Raji (cell line): ENCODE data around the gene PTPRT.

Source experiments
- POLR2A ChIP-seq: IDR thresholded peaks from 2 replicates; pipeline ENCODE4 v1.6.1; 2011; ENCODE audit warnings: low read depth, low read length, control low read depth; ENCODE audit not compliant: insufficient read depth

PTPRT gene

DNA sequence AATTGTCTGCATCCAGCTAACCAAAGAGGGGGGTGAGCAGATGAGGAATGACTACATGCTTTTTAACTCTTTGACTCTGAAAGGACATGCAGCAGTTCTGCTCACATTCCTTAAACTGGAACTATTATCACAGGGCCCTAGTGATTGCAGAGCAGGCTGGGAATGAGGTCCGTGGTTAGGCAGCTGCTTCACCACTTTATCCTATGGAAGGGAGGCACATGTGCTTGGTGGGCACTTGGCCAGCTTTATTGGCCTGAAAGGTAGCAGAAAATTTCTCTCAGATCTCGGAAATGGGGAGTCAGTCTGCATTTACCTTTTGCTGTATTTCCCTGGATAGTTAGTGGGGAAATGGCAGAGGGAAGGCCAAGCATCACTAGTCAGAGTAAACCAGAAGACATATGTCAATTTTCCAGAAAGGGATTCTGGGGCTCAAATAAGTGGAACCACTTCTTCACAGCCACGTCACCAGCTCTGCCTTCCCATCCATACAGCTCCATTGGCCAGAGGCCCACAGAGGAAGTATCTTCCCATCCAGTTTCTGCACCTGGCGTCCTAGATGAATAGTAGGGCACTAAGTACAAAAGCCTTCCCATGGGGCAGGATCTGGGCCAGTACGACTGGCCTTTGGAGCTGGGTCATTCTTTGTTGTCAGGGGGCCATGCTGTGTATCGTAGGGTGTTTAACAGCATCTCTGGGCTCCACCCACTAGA, 444.8 kb downstream of the PTPRT start:
- no peak for TF ChIP-seq POLR2A

DNA sequence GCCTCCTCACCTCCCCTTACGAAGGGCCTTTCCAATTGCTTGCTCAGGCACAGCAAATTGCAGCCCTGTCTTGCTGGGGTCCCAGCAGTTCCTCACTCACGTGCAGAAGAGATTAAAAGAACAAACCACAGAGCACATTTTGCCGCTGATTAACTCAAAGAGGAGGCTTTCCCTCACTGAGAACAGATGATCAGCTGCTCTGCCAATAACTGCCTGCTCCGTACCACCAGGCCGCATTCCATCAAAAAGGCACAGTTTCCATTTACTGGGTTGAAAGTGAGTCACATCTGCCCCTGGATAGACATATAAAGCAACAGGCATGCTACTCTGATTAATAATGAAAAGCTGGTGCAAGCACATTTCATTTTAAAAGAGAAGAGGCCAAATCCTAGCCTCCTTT, 446.8 kb downstream of the PTPRT start:
- no peak for TF ChIP-seq POLR2A

DNA sequence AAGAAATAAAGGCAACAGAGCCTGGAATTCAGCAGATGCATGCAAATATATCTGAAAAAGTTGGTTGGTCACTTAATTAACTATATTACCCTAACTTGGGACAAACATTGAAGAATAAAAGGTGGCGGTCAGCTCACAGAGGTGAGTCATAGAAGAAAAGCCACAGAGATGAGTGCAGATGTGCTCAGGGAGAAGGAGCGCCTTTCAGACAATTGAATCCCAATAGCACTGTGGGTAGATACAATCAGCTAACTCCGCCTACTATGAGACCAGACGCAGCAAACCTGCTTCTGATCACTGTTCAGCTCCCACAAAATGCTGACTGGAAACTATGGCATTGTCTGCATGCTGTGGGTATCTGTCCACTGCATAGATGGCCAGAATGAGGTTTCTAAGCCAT, 447.8 kb downstream of the PTPRT start:
- no peak for TF ChIP-seq POLR2A

DNA sequence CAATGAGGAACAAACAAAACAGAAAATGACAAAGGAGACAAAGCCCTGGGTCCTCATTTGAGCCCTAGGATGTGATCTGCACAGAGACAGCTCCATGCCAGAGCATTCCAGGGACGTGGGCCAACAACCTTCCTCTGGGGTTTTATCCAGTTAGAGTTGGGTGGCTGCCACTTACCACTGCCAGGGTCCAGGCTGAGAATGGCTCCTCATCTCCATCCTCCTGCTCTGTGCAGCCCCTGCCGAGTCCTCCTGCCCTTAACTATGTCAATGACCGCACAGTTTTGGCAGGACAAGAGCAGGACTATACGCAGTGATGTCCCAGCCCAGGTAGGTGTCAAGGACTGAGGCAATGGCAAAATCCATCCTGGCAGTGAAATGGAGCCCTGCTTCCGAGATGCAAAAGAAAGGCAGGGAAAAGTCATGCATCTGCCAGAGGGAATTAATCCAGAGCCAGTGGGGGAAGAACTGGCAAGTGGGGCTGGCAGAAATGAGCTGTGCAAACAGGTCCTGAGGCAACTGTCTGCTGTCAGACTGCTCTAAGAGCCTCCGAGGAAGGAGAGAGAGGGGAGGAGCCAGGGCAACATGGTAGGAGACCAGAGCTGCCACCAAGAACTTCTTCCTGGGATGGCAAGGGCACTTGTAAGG, 449.4 kb downstream of the PTPRT start:
- TF ChIP-seq POLR2A = no peak

DNA sequence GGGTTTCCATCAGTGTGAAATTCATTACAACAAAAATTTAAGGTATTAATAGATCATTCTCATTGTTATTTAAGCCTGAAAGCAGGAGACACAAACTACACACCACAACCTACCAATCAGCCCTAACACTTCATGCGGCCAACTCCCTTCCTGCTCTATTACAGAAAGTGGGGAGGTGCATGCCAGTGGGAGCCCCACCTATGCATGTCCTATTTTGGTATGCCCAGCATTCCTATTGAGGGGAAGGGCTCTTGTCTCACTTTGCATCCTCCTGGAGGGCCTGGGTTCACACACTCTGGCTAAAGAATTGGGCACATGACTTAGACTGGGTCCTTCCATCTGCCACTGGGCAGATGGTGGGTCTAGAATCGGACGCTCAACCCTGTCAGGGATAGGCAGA, 450.0 kb downstream of the PTPRT start:
- no peak for TF ChIP-seq POLR2A

DNA sequence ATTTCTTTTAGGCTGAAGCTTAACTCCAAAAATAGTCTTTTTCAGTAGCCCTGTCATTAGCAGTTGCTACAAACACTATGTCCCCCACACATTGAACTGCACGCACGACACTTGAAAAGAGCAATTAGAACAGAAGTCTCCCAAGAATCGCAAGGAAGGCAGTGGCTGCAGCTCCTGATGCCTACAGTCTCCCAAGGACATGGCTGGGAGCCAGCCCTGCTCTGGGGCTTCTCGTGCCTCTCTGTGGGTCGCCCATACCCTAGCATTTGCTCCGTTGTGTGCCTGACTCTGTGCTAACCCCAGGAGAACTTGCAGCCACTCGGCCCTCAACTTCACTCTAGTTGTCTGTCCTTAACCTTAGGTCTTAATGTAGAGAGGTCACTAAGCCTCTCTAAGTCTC, 454.2 kb downstream of the PTPRT start:
- TF ChIP-seq POLR2A = no peak

DNA sequence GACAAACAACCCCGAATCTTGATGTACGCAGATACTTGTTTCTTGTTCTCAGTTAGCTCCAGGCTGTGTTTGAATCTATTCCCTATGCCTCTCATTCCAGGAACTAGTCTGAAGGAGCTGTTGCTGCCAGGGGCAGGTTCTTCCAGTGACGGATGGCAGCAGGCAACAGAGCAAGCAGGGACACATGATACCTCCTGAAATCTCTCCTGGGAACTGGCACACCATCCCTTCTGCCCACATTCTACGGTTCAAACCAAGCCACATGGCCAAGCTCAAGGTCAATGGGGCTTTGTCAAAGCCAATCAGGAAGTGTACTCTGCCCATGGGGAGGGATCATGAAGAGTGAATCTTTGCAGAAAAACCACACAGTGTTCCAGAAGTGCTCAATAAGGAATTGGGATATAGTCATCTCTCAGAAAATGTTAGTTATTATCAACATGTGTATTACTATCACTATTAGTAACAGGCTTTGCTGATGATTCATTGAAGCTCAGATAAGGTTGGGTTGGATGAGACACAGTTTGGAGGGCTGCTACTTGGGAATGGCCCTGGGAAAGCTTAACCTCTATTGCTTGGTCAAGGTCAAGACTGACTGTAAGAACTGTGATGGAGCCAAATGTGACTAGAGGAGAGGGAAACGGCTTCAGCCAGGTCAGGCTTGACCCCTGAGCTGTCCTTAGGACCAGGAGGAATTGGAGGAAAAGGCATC, 454.9 kb downstream of the PTPRT start:
- no peak for TF ChIP-seq POLR2A

DNA sequence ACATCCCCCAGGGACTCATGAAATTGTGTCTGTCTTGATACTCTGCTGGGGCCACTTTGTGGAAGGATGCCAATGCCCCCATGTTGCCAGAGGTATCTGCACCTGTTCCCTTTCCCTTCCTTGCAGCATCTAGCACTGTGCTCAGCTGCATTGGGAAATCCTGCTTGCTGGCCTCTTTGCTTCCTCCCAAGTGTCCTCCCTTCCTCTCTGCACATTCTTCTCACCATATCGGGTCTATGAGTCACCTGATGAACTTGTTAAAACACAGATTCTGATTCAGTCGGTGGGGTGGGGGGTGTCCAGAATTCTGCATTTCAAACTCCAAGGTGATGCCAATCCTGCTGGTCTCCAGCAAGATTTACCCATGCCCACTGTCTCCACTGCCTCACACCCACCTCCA, 467.8 kb downstream of the PTPRT start:
- TF ChIP-seq POLR2A = no peak

DNA sequence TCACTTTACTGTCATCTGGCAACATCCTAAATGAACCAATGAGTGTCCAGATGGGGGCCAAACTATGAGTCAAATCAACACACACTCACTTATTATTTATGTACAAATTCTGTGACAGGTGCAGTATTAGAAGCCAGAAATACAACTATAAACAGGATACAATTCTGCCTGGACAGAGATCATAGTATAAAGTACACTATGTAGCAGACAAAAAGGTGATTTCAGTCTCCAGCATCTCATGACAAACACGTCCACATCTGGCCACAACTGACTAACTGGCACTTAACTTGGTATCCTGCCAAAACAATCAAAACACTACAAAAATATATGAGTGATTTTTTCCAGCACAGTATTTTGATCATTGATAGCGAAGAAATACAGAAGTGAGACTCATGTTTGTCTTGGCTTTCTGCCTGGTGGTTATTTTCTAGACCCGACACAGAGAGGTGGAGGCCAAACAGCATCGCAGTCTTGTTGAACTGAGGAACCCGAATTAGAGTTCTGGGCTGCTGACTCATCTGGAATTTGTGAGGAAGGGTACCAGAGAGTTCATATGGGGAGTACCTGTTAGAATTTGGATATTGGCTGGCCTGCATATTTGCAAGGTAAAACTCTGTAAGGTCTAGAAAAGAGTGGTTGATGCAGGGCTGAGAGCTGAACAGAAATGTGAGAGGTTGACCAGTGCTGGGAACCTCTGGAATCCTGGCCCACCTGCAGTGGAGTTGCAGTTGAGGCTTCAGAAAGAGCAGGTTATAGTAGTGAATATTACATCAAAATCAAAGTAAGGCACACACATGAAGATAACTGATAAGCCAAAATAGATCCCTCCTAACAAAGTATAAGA, 475.2 kb downstream of the PTPRT start:
- TF ChIP-seq POLR2A = 0 out of 2 replicates have a peak, but pooled peaks have one; percentile 19

DNA sequence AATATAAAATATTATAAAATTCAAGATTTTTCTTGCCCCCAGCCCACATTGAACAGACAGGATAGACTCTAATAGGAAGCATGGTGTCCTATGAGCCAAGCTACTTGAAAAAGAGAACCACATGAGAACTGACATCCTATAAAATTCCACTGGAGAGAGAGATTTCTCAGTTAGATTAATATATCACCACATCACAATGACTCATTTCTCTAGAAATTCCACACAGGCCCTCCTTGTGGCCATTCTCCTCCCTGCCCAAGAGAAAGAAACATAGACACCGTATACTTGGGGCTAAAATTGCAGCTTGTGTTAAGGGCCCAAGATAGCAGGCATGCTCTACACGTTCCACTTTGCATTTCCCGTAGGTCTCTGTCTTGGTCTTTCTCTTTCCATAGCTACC, 481.4 kb downstream of the PTPRT start:
- no peak for TF ChIP-seq POLR2A

DNA sequence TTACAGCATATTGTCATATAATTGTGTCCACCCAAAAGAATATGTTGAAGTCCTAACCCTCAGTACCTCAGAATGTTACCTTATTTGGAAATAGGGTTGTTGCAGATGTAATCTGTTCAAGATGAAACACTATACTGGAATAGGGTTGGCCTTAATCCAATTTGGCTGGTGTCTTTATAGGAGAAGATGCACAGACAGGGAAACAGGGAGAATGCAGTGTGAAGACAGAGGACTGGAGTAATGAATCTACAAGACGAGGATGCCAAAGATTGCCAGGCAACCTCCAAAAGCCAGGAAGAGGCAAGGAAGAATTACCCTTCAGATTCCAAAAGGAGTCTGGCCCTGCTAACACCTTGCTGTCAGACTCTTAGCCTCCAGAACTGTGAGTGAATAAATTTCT, 482.9 kb downstream of the PTPRT start:
- TF ChIP-seq POLR2A = no peak

DNA sequence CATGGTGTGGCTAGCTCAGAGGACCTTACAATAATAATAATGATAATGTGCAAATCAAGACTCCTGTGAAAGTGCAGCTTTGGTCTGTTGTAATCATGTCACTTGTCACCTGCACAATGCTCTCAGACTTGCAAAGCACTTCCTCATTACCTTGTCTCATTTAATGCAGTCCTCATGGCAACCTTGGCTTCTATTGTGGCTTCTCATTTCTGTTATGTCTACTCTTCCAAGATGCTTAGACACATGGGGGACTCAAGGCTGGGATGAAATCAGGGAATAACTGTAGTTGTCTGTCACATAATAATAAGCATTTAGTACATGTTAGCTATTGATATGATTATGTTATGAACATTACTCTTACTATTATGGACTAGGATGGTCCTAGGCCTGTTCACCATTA, 484.2 kb downstream of the PTPRT start:
- no peak for TF ChIP-seq POLR2A

DNA sequence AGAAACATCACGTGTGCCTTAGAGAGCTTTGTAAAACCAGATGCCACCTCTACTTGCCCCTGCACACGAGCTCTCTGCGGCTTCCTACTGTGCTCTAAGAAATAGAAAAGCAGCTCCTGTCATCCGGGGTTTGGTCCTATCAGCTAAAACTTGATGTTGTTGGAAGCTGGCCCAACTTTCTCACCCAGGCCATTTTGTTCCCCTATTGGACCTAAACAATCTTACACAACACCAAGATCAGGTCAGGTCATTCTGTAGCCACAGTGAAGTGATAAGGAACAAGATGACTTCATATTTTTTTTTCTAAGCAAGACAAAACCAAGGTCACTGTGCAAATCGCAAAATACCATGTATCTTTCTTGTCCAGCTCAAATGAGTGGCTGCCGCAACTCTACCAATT, 486.0 kb downstream of the PTPRT start:
- no peak for TF ChIP-seq POLR2A

DNA sequence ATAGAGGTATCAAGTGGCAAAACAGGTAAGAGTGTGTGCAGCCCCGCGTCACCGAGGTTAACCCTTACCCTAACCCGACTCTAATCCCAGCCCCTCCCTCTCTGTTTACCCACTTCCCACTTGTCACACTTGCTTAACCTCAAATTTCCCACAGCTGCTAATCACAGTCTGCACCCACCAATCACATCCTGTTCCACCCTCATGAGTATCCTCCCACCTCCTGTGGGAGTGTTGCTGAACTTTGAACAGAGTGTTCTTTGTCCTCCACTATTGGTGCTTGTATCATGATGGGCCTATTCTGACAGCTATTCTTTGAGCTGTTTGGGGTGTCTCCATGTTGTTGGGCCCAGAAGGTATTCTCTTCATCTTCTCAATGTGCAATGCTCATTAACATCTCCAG, 487.8 kb downstream of the PTPRT start:
- TF ChIP-seq POLR2A = no peak

DNA sequence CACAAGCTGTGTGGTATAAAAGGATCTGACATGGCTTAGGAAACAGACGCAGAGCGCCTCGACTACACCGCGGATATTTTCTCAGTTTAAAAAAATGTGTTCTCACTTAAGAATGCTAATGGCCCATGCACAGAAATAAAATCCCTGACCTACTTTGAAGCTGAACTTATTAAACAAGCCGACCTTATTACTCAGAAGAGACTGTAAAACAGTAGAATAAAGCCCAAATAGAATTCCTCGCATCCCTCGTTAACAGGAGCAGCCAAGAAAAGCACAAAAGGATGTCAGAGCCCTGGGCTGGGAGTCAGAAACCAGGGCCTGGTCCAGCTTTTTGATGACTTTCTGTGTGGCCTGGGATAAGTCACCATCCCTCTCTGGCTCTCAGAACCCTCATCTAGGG, 489.3 kb downstream of the PTPRT start:
- TF ChIP-seq POLR2A = no peak
